Fibroblast of lung (primary cell): ENCODE results near the gene PAPLN. TPM values are rescaled to one million over a fixed set of nuclear protein-coding genes. Genes with fewer than 3 reads are reported as not detected.

Experiments
- DNase-seq, 2 donors: peaks; one replicate each; pipeline versions ENCODE4 v3.0.0 to v3.0.0-alpha.2; 2010; ENCODE audit warnings: low read depth in 2 of 2
- H2AFZ ChIP-seq: 2 replicates; pipeline ENCODE4 v1.5.1; 2012; ENCODE audit warnings: low read length, control low read depth, inconsistent platforms
- H3K27ac ChIP-seq: 2 replicates; pipeline ENCODE4 v1.5.1; 2011; ENCODE audit warnings: low read length, control low read depth; ENCODE audit not compliant: insufficient read depth
- H3K27me3 ChIP-seq: 2 replicates; pipeline ENCODE4 v1.5.1; 2011; ENCODE audit warnings: mild to moderate bottlenecking, low read length; ENCODE audit not compliant: control insufficient read depth, insufficient read depth
- H3K36me3 ChIP-seq: 2 replicates; pipeline ENCODE4 v1.5.1; 2011; ENCODE audit warnings: low read length; ENCODE audit not compliant: control insufficient read depth, insufficient read depth
- H3K4me1 ChIP-seq: 2 replicates; pipeline ENCODE4 v1.5.1; 2011; ENCODE audit warnings: low read length; ENCODE audit not compliant: control insufficient read depth, insufficient read depth; ENCODE audit errors: extremely low read depth
- H3K4me2 ChIP-seq: 2 replicates; pipeline ENCODE4 v1.5.1; 2011; ENCODE audit warnings: low read length, control low read depth; ENCODE audit not compliant: insufficient read depth; ENCODE audit errors: extremely low read depth
- H3K4me3 ChIP-seq, 4 experiments: fragments of 200-600 bp in 1 of 4; sonication (generic) in 1 of 4; replicated peaks in 1 of 4; 2 replicates each; pipeline ENCODE4 v1.5.1; 2011 to 2016; ENCODE audit warnings: low read length in 4 of 4, low read depth in 3 of 4, mild to moderate bottlenecking in 3 of 4, control low read depth in 2 of 4, inconsistent platforms in 1 of 4, mixed read lengths in 1 of 4; ENCODE audit not compliant: insufficient read depth in 1 of 4; ENCODE audit errors: control extremely low read depth in 1 of 4
- H3K79me2 ChIP-seq: 2 replicates; pipeline ENCODE4 v1.5.1; 2012; ENCODE audit warnings: mild to moderate bottlenecking, low read length, inconsistent platforms; ENCODE audit not compliant: control insufficient read depth, insufficient read depth
- H3K9ac ChIP-seq: 2 replicates; pipeline ENCODE4 v1.5.1; 2011; ENCODE audit warnings: mild to moderate bottlenecking, low read length, control low read depth; ENCODE audit not compliant: insufficient read depth
- H3K9me3 ChIP-seq: 2 replicates; pipeline ENCODE4 v1.5.1; 2012; ENCODE audit warnings: low read depth, low read length; ENCODE audit not compliant: control insufficient read depth, insufficient read depth
- H4K20me1 ChIP-seq: 2 replicates; pipeline ENCODE4 v1.5.1; 2011; ENCODE audit warnings: low read length; ENCODE audit not compliant: control insufficient read depth, insufficient read depth; ENCODE audit errors: extremely low read depth
- CTCF ChIP-seq, 2 donors: IDR thresholded peaks in 1 of 2; conservative IDR thresholded peaks in 1 of 2; 1 replicate in 1 of 2; 2 replicates in 1 of 2; pipeline ENCODE4 v1.5.1; 2011 to 2012; ENCODE audit warnings: low read length in 2 of 2, control low read depth in 1 of 2, inconsistent platforms in 1 of 2, low read depth in 1 of 2, mild to moderate bottlenecking in 1 of 2
- EZH2 ChIP-seq: IDR thresholded peaks from 2 replicates; pipeline ENCODE4 v1.5.1; 2012; ENCODE audit warnings: low read length, control low read depth, mild to moderate bottlenecking; ENCODE audit errors: missing control alignments
- polyA plus RNA-seq, 2 donors: library from polyadenylated mRNA; depleted of rRNA in 1 of 2; stranded (reverse) in 1 of 2; unstranded in 1 of 2; fragments of >200 nt; gene quantifications; 2 replicates each; pipeline ENCODE4 v1.2.1, GENCODE V29; 2011 to 2012; ENCODE audit warnings: missing spikeins in 1 of 2
- total RNA-seq: library from RNA; depleted of rRNA; stranded (reverse); fragments of >200 nt; gene quantifications from 2 replicates; pipeline ENCODE4 v1.2.1, GENCODE V29; 2014

Gene PAPLN
- total and polyA plus RNA-seq, 2 donors (not counting 1 experiment from before 2014, with no cell fraction given) = 1.3 to 6.9 TPM

GRCh38 chr14:73239393-73240241 lies 2.3 kb downstream of the PAPLN start:
- Histone ChIP-seq H3K27me3 (peaks cover 21% of the 10 kb centered on the region), H3K36me3 (no peaks in the 10 kb centered on the region), H3K4me3 (peak overlapping the region; percentile 14 to 65 (median 36)), H2AFZ (no peak overlapping the region), H3K79me2 (no peaks in the 10 kb centered on the region), H4K20me1 (no peaks in the 10 kb centered on the region), H3K4me2 (peak overlapping the region; percentile 94), H3K27ac (no peak overlapping the region), H3K9me3 (no peaks in the 10 kb centered on the region), H3K9ac (no peak overlapping the region), H3K4me1 (peaks cover 15% of the 10 kb centered on the region)
- peak; percentile 71 to 72 for DNase-seq
- TF ChIP-seq EZH2 (peak; percentile 63), CTCF (conservative IDR thresholded peaks at IDR 0.05 in 1 of 2, IDR thresholded peaks at IDR 0.05 in 1 of 2; ENCODE audit: low read depth in 1 of 2, low read length in 2 of 2) (no peak)

GRCh38 chr14:73240816-73241480 lies 3.6 kb downstream of the PAPLN start:
- no peaks in the 10 kb centered on the region for H3K36me3 ChIP-seq
- H3K9me3 ChIP-seq = no peaks in the 10 kb centered on the region
- no peak overlapping the region for H3K9ac ChIP-seq
- peaks cover 12% of the 10 kb centered on the region for H3K27me3 ChIP-seq
- peaks cover 11% of the 10 kb centered on the region for H3K4me1 ChIP-seq
- H2AFZ ChIP-seq = no peak overlapping the region
- no peaks in the 10 kb centered on the region for H4K20me1 ChIP-seq
- H3K4me3 ChIP-seq = no peak overlapping the region
- H3K79me2 ChIP-seq = no peaks in the 10 kb centered on the region
- no peak overlapping the region for H3K4me2 ChIP-seq
- no peak for DNase-seq
- no peak overlapping the region for H3K27ac ChIP-seq
- TF ChIP-seq EZH2 = no peak
- TF ChIP-seq CTCF (conservative IDR thresholded peaks at IDR 0.05 in 1 of 2, IDR thresholded peaks at IDR 0.05 in 1 of 2; ENCODE audit: low read depth in 1 of 2, low read length in 2 of 2) = no peak

GRCh38 chr14:73241481-73242165 lies 4.3 kb downstream of the PAPLN start:
- TF ChIP-seq CTCF (conservative IDR thresholded peaks at IDR 0.05 in 1 of 2, IDR thresholded peaks at IDR 0.05 in 1 of 2; ENCODE audit: low read depth in 1 of 2, low read length in 2 of 2) (no peak), EZH2 (no peak)
- no peaks in the 10 kb centered on the region for H3K9me3 ChIP-seq
- H3K36me3 ChIP-seq = no peaks in the 10 kb centered on the region
- H3K4me2 ChIP-seq = no peak overlapping the region
- no peaks in the 10 kb centered on the region for H3K79me2 ChIP-seq
- no peak for DNase-seq
- H4K20me1 ChIP-seq = no peaks in the 10 kb centered on the region
- no peak overlapping the region for H3K9ac ChIP-seq
- H2AFZ ChIP-seq = no peak overlapping the region
- H3K4me3 ChIP-seq = no peak overlapping the region
- no peak overlapping the region for H3K27ac ChIP-seq
- H3K4me1 ChIP-seq = peaks cover 11% of the 10 kb centered on the region
- peaks cover 7% of the 10 kb centered on the region for H3K27me3 ChIP-seq
